GM10248 (cell line): ENCODE data around the gene ATP1A1.

Source experiments
- CTCF ChIA-PET: fragments of 300-600 bp; sonication (Branson Sonifier 250); formaldehyde crosslinking; extraction: SDS; loops from one replicate; lab custom pipeline; 2021; ENCODE audit warnings: antibody characterized with exemption; lab: Yijun Ruan, JAX
- POLR2A ChIA-PET: fragments of 350-650 bp; sonication (Branson Sonifier 250); formaldehyde crosslinking; extraction: SDS; loops from one replicate; lab custom pipeline; 2020; ENCODE audit warnings: antibody characterized with exemption; lab: Yijun Ruan, JAX
- DNase-seq: peaks from one replicate; pipeline ENCODE4 v3.0.0; 2012; ENCODE audit errors: extremely low spot score
- TF ChIP-seq, protein P1 (sequence below): IDR thresholded peaks from 2 replicates; pipeline ENCODE4 v1.5.1; 2012; ENCODE audit warnings: mild to moderate bottlenecking, low read depth; ENCODE audit errors: extremely low read depth, missing control alignments, control extremely low read depth

Gene ATP1A1

DNA sequence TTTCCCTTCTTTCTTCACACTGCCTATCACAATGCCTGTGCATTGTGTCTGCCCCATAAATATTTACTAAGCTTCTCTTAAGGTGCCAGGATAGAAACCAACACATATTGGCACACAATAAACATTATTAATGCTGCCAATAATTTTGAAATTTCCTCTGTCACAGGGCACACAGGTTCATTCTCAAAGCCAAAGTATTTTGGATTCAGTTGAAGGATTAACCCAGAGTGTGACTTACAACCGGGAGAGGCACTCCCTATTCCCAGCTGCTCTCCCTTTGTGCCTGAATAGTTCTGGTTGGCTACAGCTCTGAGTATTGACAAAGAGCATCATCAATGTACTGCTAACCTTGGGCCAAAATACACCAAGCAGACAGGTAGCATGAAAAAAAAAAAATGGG is 46.6 kb upstream of the ATP1A1 start:
- CTCF ChIA-PET, result interaction anchor here (1.0 to 1.4 kb wide), 3 partner anchors 9 to 20 kb away, joined by 3 to 5 read pairs (median 3); no protein-coding TSS in a partner anchor
- POLR2A ChIA-PET, result no interaction called here

DNA sequence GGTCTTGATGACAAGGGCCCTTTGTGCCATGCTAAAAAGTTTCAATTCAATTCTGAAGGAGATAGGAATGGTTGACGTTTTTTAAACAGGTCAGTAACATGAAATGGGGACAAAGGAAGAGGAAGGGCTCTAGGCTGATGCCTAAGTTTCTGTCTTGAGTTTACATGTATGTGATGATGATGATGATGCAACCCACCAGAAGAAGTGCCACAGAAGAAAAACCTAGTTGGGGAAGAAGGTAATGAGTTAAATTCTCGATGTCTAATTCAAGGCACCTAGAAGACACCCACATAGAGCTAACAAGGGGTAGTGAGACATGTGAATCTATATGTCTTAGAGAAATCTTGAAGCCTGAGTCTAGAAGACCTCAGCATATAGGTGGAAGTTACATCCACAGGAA is 44.4 kb upstream of the ATP1A1 start:
- ChIA-PET CTCF (no interaction called here), POLR2A (no interaction called here)
- TF ChIP-seq, protein P1, sequence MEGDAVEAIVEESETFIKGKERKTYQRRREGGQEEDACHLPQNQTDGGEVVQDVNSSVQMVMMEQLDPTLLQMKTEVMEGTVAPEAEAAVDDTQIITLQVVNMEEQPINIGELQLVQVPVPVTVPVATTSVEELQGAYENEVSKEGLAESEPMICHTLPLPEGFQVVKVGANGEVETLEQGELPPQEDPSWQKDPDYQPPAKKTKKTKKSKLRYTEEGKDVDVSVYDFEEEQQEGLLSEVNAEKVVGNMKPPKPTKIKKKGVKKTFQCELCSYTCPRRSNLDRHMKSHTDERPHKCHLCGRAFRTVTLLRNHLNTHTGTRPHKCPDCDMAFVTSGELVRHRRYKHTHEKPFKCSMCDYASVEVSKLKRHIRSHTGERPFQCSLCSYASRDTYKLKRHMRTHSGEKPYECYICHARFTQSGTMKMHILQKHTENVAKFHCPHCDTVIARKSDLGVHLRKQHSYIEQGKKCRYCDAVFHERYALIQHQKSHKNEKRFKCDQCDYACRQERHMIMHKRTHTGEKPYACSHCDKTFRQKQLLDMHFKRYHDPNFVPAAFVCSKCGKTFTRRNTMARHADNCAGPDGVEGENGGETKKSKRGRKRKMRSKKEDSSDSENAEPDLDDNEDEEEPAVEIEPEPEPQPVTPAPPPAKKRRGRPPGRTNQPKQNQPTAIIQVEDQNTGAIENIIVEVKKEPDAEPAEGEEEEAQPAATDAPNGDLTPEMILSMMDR, result no peak
- no peak for DNase-seq

More for the DNA sequence above, 46.6 kb upstream of the ATP1A1 start:
- no peak for DNase-seq
- TF ChIP-seq, protein P1, result no peak

DNA sequence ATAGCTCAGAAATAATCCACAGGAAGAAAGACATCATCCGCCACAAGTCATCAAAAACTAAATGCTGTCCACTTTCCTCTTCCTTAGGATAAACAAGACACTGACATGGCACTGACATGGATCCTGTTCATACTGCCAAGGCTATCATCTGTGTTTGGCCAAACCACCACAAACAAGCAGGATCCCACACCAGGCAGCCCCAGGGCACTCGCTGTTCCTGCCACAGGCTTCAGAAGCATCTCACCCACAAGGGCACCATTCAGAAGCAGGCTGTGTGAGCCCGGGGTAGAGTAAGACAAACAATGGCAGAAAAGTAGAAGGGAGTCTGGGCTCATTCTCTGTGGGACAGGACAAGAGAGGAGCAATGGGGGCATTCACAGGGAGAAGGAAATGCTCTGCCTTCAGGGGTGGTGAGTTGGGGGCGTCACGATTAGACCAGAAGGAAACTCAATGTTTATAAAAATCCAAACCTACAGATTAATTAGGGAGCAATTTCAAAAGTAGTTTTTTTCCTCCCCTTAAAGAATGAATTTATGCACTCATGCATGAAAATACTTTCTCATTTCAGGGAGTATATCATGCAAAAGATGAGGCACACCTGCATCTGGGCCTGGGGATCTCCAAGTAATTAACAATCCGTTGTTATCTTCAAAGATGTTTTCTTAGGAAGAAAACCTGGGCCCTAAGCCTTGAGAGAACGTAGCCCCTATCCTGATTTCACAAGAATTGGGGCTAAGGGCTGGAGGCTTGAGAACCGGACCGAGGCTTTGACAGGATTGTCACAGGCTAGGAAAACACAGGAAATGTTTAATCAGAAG is 43.3 kb upstream of the ATP1A1 start:
- TF ChIP-seq, protein P1, result no peak
- POLR2A ChIA-PET, result no interaction called here
- DNase-seq, result no peak
- CTCF ChIA-PET, result no interaction called here

DNA sequence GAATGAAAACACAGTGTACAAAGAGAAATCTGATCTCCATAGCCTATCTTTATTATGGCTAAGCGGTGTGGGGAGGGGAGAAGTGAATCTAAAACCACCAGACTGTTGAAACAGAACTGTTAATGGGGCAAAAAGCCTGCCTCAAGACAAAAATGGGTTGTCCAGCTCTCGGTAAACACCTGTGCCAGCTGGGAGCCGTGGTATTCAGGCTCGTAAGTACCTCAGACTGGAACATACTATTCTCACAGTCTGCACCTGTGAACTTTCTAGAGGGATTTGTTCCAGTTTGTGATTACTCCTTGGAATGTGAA is 42.7 kb upstream of the ATP1A1 start:
- CTCF ChIA-PET, result interaction anchor here (1.1 to 1.3 kb wide), 2 partner anchors 11 to 155 kb away, joined by 3 to 4 read pairs; no protein-coding TSS in a partner anchor
- DNase-seq, result no peak

DNA sequence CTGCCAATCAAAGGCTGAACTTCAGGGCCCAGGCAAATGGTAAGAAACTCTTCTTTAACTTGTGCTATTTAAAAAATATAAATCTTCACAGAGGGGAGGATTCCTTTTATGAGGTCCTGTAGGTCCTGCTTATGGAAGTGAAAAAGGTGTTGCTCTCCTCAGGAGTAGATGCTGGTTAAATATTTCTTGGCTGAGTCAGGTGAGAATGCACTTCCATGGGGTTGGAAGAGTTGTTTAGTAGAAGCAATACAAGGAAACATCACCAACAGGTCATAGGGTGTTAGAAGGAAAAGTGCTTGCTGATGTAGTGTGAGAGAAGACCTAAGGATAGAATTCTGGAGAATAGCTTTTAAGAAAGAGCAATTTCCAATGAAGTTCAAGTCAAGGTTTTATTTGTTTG is 42.2 kb upstream of the ATP1A1 start:
- DNase-seq, result no peak
- TF ChIP-seq, protein P1, result no peak
- CTCF ChIA-PET, result interaction anchor here (1.1 to 1.3 kb wide), 2 partner anchors 12 to 155 kb away, joined by 3 to 4 read pairs; no protein-coding TSS in a partner anchor
- POLR2A ChIA-PET, result no interaction called here

More for the DNA sequence above, 42.7 kb upstream of the ATP1A1 start:
- TF ChIP-seq, protein P1, result no peak
- POLR2A ChIA-PET, result no interaction called here

DNA sequence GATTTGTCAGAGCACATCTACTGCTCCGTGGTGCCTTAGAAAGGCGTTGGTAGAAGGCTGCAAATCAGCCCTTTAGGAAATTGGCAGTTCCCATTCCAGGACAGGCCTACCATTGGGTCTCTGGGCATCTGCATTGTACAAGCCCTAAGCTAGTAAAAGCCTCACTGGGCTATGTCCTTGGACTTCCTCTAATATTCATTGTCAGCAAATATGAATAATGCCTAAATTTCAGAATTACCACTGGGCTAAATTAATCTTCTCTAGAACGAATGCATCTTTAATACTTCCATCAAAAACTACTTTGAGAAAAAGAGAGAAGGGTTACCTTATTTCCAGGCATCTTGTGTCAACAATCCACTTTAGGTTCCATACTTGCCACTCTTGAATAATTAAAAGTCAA is 41.5 kb upstream of the ATP1A1 start:
- ChIA-PET POLR2A (no interaction called here), CTCF (interaction anchor here (1.3 kb wide), 1 partner anchor 154 kb away, joined by 3 read pairs; no protein-coding TSS in a partner anchor)
- no peak for DNase-seq
- TF ChIP-seq, protein P1, result no peak
